HG03439 (cell line): ENCODE measurements around the gene ZNF333.
"Not testable (repeated sequence)": the region's sequence is repeated elsewhere in the genome, so short reads cannot be mapped to it uniquely, and the experiment has no call there.

Experiments
- ATAC-seq: cut with Tn5 transposase; IDR thresholded peaks from one replicate; pipeline ENCODE4 v1.9.1; 2021; ENCODE audit warnings: mild to moderate bottlenecking, moderate library complexity; ENCODE audit not compliant: unreplicated experiment

Gene ZNF333

GRCh38 chr19:14767466-14767971, 77.7 kb downstream of the ZNF333 start:
- no peak for ATAC-seq

GRCh38 chr19:14768001-14768400, 78.2 kb downstream of the ZNF333 start:
- no peak for ATAC-seq

GRCh38 chr19:14769201-14769600, 79.4 kb downstream of the ZNF333 start:
- ATAC-seq, result no peak

DNA sequence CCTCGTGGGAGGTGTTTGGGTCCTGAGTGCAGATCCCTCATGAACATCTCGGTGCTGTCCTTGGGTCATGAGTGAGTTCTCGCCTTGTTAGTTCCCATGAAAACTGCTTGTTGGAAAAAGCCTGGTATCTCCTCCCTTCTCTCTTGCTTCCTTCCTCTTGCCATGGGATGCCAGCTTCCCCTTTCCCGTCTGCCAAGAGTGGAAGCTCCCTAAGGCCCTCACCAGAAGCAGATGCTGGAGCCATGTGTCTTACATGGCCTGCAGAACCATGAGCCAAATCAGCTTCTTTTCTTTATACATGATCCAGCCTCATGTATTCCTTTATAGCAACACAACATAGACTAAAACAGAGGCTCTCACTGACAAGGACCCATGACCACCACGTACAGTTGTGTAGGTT, 80.3 kb downstream of the ZNF333 start:
- ATAC-seq, result no peak

GRCh38 chr19:14770944-14771839, 81.3 kb downstream of the ZNF333 start:
- no peak for ATAC-seq

GRCh38 chr19:14772467-14772866, 82.6 kb downstream of the ZNF333 start:
- no peak for ATAC-seq

DNA sequence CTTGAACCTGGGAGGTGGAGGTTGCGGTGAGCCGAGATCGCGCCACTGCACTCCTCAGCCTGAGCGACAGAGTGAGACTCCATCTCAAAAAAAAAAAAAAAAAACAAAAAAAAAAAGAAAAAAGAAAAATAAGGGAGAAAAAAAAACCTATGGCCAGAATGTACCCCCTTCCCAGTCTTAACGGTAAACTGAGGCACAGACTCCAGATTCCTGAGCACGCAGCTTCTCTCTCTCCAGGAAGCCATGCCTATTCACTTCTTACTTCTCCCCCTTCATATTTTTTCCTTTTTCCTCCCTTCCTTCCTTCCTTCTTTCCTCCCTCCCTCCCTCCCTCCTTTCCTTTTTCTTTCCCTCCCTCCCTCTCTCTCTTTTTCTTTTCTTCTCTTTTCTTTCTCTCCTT, 83.1 kb downstream of the ZNF333 start:
- ATAC-seq, result no peak

GRCh38 chr19:14773722-14774121, 83.9 kb downstream of the ZNF333 start:
- not testable (repeated sequence) for ATAC-seq

DNA sequence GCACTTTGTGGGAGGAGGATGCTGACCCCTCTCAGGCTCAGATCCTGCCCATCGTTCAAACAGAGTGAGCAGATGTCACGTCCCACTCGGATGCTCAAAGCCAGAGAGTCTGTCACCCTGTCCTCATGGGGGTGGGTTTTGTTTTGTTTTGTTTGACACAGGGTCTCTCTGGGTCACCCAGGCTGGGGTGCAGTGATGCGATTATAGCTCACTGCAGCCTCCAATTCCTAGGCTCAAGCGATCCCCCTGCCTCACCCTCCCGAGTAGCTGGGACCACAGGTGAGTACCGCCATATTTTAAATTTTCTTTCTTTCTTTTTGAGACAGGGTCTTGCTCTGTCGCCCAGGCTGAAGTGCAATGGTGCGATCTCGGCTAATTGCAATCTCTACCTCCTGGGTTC, 84.5 kb downstream of the ZNF333 start:
- no peak for ATAC-seq

- not testable (repeated sequence) for ATAC-seq
Measured at GRCh38 chr19:14775326-14775725, 85.5 kb downstream of the ZNF333 start.

DNA sequence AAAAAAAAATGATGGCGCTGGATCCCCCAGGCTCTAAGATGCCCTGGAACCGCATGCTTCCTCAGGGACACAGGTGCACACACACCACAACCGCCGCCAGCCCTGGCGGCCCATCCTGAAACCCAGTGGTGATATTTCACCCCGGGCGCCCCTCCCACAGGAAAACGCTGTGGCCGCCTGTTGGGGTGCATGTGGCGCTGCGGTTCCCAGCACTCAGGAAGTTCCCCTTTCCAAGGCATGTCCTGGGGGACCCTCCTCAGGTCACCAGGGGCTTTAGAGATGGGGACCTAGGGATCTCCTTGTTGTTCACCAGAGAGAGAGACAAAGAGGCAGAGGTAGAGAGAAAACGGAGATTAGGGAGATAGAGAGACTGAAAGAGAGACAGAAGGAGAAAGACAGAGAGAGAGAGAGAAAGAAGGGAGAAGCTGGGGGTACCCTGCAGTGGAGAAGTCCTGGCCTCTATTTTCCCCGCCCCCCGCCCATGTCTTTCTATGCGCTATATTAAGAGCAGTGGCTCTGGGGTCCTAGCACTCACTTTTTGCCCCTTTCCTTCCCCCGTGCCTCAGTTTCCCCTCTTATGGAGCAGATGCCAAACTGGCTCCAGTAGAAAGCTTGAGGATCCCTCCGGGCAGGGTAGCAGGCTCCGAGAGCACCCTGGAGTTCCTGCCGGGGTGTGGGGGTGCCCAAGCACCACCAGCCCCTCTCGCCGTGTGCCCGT, 86.2 kb downstream of the ZNF333 start:
- no peak for ATAC-seq

DNA sequence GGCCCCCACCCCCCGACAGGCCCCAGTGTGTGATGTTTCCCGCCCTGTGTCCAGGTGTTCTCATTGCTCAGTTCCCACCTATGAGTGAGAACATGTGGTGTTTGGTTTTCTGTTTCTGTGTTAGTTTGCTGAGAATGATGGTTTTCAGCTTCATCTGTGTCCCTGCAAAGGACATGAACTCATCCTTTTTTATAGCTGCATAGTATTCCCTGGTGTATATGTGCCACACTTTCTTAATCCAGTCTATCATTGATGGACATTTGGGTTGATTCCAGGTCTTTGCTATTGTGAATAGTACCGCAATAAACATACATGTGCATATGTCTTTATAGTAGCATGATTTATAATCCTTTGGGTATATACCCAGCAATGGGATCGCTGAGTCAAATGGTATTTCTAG, 87.8 kb downstream of the ZNF333 start:
- not testable (repeated sequence) for ATAC-seq

GRCh38 chr19:14778110-14778845, 88.4 kb downstream of the ZNF333 start, which contains the start of gene ADGRE2:
ADGRE2 (minus strand) TSS chr19:14778560; CDS start chr19:14776756, 1,804 bp downstream.
- not testable (repeated sequence) for ATAC-seq

GRCh38 chr19:14779151-14779550, 89.3 kb downstream of the ZNF333 start:
- ATAC-seq, result no peak

DNA sequence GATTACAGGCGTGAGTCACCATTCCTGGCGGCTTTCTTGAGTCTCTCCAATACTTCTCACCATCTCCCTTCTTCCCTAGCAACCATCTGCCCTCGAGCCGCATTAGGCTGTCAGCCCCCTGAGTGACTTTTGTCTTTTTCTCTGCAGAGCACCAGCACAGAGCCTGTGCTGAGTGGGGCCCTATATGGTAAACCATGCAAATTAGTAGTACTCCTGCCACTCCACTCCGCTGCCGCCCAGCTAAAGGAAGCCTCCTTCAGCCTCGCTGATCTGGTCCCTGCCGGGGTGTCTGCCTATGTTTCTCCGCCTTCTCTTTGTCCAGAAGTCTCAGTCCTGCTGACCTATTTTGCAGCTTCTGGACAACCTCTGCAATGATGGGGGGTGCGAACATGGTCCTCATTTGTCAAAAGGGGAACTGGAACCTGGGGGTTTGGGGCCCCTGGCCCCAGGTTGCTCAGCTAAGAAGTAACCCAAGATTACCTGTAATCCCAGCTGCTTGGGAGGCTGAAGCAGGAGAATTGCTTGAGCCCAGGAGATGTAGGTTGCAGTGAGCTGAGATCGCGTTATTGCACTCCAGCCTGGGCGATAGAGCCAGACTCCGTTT, 90.9 kb downstream of the ZNF333 start:
- ATAC-seq, result not testable (repeated sequence)

- ATAC-seq, result not testable (repeated sequence)
Measured at GRCh38 chr19:14781713-14782536, 92.1 kb downstream of the ZNF333 start.

DNA sequence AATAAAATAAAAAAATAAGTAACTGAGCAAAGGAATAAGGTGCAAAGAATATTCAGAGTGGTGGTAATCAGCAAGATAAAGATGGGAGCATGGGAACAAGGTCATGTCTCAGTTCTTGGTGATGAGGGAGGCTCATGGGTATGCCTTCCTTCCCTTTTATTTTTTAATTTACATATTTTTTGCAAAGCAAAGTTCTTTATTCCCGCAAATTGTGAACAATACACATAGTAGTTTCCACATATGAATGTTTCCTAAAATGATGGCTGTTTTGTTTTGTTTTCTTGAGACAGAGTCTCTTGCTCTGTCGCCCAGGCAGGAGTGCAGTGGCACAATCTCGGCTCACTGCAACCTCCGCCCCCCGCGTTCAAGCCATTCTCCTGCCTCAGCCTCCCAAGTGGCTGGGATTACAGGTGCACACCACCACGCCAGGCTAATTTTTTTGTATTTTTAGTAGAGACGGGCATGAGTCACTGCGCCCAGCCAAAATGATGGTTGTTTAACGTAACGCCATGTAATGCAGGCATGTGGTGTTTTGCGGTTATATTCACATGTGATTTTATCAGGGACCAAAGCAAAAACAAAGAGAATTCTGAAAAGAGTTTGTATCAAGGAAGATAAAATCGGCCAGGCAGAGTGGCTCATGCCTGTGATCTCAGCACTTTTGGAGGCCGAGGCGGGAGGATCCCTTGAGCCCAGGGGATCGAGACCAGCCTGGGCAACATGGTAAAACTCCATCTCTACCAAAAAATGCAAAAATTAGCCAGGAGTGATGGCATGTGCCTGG, 93.0 kb downstream of the ZNF333 start:
- ATAC-seq, result no peak
